Fibroblast of lung (primary cell): ENCODE data around the gene MPZL2.

ENCODE experiments used
- CTCF ChIP-seq, 2 donors: IDR thresholded peaks in 1 of 2; conservative IDR thresholded peaks in 1 of 2; 1 replicate in 1 of 2; 2 replicates in 1 of 2; pipeline ENCODE4 v1.5.1; 2011 to 2012; ENCODE audit warnings: low read length in 2 of 2, control low read depth in 1 of 2, inconsistent platforms in 1 of 2, low read depth in 1 of 2, mild to moderate bottlenecking in 1 of 2
- EZH2 ChIP-seq: IDR thresholded peaks from 2 replicates; pipeline ENCODE4 v1.5.1; 2012; ENCODE audit warnings: low read length, control low read depth, mild to moderate bottlenecking; ENCODE audit errors: missing control alignments

DNA sequence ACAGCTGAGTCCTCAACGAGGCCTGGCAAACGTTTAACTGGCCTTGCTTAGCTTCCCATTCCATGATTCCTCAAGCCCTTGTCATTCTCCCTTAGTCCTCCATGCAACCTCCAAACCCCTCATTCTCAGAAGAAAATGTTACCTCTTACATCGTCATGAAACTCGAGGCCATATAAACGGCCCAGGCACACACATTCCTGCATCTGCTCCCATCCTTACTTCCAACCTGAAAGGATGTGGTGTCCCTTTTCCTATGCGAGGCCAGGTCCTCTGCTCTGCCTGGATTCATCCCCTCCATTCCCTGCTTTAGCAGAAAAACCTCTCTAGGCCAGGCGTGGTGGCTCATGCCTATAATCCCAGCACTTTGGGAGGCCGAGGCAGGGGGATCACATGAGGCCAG lies 20.9 kb downstream of the MPZL2 start:
- no peak for TF ChIP-seq CTCF (conservative IDR thresholded peaks at IDR 0.05 in 1 of 2, IDR thresholded peaks at IDR 0.05 in 1 of 2; ENCODE audit: low read depth in 1 of 2, low read length in 2 of 2)
- no peak for TF ChIP-seq EZH2
